GM19351 (cell line): ENCODE data around the gene CDK17.

Experiments used
- ATAC-seq: cut with Tn5 transposase; IDR thresholded peaks from one replicate; pipeline ENCODE4 v1.9.1; 2021; ENCODE audit warnings: mild to moderate bottlenecking, moderate library complexity; ENCODE audit not compliant: unreplicated experiment

The CDK17 gene

DNA sequence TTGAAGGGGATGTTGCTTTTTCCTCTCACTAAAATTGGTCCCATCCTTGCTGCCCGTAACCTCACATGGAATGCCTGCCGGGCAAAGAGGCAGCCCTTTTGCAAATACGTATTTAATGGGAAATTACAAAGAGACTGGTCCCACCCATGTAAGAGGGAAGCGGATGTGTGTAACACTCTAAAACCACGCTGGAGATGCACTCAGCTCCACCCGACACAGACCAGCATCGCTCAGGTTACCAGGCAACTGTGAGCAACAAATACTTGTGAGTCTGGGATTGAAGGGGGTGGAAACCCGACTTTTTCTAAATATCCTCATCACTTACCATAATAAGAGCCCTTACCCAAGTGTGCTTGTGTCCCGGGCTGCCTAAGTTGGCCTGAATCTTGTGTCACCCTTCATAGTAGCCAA, 158.4 kb downstream of the CDK17 start:
- ATAC-seq, result no peak

DNA sequence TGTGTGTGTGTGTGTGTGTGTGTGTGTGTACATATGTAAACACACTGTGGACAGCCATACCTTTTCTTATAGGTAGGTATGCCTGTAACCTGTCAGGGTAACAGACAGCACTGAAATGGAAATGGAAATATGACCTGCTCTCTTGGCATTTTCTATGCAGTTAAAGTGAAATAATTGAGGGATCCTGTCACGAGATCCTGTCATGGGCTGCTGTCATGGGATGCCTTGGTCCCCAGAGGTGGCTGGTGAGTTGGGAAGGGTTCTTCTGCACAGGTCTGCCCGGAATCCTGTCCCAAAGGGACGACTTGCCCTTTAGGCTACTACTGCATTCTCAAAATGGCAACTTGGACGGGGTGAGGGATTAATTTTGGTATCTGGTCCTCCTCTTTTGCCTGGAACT, 158.8 kb downstream of the CDK17 start:
- no peak for ATAC-seq

DNA sequence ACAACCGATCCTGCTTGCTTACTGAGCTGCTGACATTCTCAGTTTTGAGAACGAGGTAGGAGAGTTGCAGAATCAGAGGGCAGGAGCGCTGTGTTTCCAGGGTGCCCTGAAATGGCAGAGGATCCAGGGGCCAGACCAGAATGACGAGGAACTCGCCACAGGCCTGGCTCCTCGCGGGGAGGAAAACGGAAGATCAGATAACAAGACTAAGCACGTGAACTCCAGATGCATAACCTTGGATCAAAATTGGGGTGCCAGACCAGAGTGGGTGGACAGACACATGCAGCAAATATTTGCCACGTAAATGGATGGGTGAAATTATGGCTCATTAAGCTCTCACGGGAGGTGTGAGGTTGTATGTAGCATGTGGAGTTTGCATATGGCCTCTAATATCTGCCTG, 159.6 kb downstream of the CDK17 start:
- ATAC-seq, result no peak

DNA sequence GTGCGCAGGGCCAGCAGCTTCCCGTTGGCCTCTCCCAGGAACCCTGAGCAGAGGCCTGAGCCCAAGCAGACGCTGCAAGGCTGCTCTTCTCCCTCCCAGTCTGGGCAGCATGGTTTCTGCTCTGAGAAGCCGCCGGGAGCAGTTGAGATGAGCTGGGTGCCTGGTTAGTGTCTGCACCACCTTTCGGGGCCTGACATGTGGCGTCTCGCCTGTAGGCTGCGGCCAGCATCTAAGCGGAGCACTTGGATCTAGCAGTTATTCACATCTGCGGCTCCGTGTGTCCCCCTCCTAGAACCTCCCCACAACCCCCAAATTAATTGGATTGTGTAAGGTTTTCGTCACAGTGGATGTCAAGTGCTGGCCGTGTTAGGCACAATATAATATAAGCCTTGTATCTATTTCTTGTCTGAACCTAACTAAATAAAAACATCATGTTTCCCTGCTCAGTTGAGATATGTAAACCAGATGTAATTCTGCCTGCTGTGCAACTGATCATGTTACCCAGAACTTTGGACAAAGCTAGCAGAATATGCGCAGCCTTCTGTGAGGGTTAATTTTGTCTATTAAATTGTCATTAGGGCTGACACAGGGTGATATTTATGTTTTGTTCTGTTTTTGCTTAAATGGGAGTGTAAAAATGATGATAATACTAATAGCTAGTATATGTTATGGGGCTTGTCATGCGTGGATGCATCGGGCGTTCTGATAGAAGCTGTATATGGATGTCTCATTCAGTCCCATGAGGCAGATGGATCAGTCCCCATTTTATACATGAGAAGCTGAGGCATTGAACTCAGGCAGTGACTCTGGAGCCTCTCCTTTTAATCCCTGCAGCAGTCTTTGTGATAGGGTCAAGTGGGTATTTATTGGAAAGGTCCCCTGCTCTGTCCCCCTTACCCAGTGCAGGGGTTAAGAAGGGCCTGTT, 160.3 kb downstream of the CDK17 start:
- no peak for ATAC-seq

DNA sequence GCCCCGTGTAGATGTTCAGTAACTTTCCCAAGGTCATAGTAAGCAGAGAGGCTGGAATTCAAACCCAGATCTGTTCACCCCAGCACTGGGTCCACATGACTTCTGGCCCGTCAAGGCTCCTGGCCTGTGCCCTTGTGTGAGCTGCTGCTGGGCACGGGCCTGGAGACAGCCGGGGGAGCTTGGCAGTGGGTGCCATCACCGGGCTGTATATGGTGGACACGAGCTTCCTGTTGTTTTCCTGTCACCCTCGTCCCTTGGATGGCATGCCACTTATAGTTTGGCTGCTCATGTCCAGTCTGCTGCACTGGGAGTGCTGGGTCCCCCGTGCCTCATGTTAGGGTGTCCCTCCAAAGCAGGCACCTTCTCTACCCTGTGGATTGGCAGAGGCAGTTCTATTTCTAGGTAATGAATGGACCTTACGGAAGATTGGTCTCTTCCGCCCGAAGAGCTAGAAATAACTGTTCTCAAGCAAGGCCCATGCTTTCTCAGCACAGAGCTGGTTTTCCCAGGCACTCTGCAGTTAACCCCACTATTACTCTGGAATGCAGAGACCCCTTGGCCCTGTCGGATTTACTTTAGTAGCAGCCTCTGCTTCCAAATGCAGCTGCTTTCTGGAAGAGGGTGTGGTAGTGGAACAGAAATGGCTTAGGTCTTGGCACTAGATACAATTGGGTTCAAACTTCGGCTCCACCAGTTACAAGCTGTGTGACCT, 161.7 kb downstream of the CDK17 start:
- no peak for ATAC-seq

DNA sequence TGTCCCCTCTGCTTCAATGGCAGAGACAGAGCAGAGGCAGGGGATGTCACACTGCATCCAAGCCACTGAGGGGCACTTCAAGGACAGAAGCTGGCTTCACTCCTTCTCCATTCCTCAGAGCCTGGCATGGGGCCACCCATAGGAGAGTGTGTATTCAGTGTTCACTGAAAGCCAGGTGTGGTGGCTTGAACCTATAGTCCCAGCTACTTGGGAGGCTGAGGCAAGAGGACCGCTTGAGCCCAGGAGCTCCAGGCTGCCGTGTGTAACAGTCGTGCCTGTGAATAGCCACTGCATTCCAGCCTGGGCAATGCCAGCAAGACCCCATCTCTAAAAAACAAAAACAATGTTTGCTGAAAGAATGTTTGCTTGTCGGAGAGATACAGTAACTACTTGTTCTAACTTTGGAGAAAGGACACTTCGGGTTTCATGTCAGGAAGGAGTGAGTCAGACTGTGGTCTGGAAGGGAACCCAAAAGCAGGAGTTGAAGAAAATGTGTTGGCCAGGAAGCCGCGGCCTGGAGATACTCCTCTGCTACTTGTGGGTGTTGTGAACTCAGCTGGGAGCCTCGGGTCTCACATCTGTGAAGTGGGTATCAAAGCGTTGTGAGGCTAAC, 162.7 kb downstream of the CDK17 start:
- no peak for ATAC-seq

DNA sequence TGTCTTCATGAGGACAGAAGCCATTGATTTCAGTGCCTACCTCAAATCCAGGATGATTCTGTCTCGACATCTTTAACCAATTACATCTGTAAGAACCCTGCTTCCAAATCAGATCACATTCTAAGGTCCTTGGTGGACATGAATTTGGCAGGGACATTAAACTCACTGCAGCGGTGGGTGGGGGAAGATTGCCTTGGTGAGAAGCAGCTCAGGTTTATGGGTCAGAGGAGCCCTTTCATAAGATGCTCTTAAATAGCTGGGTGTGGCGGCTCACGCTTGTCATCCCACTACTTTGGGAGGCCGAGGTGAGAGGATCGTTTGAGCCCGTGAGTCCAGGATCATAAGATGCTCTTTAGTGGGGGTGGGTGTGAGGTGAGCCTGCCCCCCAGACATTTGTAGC, 163.2 kb downstream of the CDK17 start:
- ATAC-seq, result no peak

DNA sequence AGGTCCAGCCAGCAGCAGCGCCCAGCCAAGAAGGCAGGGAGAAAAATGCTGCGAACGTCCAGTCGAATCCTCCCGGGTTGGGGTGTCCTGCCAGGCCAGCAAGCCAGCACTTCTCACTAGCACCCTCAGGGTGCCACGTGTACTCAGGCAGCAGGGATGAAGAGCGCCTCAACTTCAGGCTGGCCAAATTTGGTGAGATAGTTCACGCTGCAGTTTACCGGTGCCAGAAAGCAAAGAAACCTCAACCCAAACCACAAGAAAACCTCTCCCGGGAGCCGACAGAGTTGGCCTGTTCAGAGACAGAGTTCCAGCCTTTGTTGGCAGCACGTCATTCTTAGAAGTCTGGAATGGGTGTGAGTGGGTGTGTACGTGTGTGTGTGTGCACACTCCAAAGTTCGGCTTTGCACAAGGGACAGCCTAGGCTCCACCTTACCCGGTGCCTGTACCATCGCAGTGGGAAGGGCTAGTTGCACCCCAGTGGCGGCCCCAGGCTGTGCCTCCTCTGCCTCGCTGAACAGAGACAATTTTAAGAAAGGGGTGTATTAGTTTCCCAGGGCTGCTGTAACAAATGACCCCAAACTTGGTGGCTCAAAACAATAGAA, 163.9 kb downstream of the CDK17 start:
- no peak for ATAC-seq

DNA sequence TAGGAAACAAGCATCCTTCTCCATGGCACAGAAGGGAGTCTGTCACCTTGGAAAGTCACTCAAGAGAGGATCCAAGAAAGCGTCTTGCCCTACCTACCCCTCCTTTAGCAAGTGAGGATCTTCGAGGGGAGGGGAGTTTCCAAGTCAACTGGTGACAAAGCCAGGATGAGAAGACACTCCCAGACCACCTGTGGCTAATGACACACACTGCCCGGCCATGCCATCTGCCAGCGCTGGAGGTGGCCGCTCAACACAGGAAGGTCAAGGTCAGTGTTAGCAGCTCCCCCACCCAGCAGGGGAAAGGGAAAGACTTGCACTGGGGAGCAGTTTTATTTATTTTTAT, 164.8 kb downstream of the CDK17 start:
- no peak for ATAC-seq

DNA sequence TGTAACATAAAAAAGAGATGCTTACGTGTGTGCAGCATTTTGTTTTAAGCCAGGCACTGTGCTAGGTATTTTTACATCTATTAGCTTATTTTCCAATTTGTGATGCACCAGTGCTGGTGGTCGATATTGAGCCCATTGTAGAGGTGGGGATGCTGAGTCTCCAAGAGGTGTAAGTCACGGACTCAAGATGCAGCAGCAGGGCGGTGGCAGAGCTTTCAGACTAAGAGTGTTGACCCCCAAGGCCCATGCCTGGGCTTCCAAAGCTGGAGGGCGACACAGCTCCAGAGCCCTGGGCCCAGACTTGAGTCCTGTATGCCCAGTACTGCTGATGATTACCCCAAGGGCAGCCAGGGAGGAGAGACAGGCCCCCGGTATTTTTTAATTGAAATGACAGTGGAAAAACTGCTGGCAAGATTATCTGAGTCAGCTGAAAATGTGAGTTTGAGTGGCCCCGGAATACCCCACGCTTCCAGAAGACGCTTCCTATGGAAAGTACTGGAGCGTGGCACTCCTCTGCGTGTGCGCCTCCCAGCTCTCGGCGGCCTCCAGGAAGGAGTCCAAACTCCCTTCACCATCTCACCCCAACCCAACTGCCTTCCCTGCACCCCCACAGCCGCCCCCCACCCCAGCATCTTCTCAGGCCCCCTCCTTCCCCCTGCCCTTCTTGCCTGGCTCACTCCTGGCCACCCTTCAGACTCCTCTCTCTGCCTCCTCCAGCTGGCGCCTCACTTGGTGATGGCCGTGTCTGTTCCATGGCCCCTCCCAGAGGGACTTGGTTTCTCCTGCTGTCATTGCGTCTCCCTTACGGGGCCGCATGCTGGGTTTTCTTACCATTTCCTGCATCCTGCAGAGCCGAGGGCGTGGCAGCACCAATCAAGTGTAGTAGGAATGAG, 165.4 kb downstream of the CDK17 start:
- ATAC-seq, result no peak

DNA sequence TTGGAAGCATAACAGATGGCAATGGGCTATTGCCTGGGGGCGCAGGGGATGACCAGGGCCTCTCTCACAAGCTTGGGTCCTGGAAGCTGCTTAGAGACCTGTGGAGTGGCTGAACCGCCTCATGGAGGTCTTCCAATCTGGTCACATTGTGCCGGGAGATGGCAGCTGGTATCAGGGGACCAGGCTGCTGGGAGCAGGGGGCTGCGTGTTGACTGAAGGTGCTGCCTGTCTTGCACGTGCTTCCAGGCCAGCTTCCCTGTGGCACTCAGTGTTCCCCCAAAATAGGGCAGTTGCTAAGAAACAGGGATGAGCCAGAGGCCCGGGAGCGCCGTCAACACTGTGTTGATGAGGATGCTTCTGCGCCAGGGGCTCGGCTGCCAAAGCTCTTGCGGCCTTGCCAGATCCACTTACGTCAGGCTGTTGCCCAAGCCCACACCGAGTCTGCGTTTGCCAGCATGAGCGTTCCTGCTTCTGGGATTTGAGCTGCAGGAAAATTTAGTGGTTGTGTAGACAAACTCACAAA, 166.2 kb downstream of the CDK17 start:
- ATAC-seq, result no peak

DNA sequence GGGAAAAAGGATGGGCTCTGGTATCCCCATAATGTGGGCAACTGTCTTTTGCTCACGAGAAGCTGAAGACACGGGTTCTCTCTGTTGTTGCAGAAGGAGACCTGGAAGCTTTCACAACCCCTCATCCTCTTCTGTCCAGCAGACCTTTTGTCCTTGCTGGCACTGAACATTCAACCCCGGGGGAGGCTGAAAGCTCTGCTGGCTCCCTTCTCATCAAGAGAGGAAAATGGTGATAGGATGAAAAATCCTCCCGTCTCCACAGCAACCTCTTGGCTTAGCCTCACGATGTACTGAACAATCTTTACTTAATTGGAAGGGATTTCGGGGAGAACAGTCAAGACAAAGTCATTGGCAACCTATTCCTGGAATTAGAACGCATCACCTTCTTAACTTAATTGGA, 167.1 kb downstream of the CDK17 start:
- no peak for ATAC-seq

DNA sequence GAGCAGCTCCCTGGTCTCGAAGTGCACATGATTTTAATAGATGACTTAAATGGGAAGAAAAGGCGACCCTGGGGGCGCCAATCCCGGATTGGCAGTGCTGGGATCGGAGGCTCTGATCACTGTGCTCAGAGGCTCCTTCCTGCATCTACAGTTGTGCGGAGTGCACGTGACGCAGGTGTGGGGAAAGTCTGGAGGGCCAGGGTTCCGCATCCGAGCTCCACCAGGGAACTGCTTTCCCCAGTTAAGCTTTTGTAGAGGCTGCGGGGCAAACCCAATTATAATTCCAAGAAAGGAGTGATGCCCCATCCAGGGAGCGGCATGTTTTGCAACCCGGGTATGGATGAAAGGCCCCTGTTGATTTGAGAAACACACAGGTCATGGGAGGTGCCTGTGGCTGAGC, 169.6 kb downstream of the CDK17 start:
- no peak for ATAC-seq

DNA sequence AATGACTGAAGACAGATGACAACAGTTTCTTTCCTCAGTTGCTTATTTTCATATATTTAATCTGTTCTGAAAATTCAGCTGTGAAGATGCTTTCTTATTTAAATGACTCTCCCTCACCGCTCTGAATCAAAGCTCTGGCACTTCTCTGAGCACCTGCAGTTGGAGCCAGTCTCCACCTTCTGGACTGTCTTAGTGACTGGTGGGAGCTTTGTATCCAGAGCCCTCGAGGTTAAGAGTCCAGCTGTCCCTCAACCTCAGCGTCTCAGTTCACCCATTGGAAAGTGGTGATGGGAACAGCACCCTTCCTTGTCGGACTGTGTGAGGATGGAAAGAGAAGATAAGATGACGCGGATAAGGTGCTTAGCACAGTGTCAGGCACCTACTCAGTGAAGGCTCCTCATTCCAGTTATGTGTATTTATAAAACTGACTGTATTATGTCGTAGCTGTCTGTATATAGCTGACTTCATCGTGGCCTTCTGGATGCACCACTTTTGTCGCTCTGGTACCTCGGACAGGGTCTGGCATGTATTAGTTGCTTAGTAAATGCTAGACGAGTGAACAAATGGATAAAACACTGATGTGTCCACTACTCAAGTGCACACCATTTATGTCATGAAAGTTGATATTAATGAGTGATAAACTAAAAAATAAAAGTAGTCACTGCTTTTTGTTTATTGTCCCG, 171.5 kb downstream of the CDK17 start:
- ATAC-seq, result no peak
